ENCODE measurements around the gene REPS2. TPM values are rescaled to one million over a fixed set of nuclear protein-coding genes. Genes with fewer than 3 reads are reported as not detected.

The REPS2 gene
- total RNA-seq, 2 donors from 2014 or later, result 30.7 to 46.5 TPM

DNA sequence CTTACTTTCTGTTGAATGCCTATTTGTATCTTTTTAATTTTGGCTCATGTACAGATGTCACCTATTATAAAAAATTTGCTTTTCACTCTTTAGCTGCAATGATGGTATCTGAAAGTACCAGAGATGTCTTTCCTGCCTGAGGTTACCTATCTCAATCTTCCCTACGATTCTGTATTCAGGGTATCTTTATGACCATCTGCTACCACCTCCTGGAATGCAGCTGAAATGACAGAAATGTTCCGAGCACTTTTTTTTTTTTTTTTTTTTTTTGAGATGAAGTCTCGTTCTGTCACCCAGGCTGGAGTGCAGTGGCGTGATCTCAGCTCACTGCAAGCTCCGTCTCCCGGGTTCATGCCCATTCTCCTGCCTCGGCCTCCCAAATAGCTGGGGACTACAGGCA, 136.4 kb downstream of the REPS2 start:
- WGBS, result 5% methylated on average over 7 of the region's 7 CpGs
- Histone ChIP-seq H3K4me3 (no peak overlapping the region), H3K9me3 (no peaks in the 10 kb centered on the region), H3K4me1 (replicated peaks) (no peaks in the 10 kb centered on the region), H3K27me3 (replicated peaks; ENCODE audit: insufficient read depth) (no peaks in the 10 kb centered on the region), H3K27ac (no peak overlapping the region), H3K36me3 (no peaks in the 10 kb centered on the region)
- TF ChIP-seq, protein P1, sequence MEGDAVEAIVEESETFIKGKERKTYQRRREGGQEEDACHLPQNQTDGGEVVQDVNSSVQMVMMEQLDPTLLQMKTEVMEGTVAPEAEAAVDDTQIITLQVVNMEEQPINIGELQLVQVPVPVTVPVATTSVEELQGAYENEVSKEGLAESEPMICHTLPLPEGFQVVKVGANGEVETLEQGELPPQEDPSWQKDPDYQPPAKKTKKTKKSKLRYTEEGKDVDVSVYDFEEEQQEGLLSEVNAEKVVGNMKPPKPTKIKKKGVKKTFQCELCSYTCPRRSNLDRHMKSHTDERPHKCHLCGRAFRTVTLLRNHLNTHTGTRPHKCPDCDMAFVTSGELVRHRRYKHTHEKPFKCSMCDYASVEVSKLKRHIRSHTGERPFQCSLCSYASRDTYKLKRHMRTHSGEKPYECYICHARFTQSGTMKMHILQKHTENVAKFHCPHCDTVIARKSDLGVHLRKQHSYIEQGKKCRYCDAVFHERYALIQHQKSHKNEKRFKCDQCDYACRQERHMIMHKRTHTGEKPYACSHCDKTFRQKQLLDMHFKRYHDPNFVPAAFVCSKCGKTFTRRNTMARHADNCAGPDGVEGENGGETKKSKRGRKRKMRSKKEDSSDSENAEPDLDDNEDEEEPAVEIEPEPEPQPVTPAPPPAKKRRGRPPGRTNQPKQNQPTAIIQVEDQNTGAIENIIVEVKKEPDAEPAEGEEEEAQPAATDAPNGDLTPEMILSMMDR (IDR thresholded peaks at IDR 0.05), result peak in 2 of 4 experiments; percentile 20 to 38
- TF ChIP-seq POLR2A (IDR thresholded peaks at IDR 0.05), result no peak
- intact Hi-C loops (cut with DNase I), result no loop called here
- no peak for DNase-seq (ENCODE audit: low spot score)

- Histone ChIP-seq H3K27ac (no peak overlapping the region), H3K4me1 (replicated peaks) (no peaks in the 10 kb centered on the region), H3K9me3 (no peaks in the 10 kb centered on the region), H3K27me3 (replicated peaks; ENCODE audit: insufficient read depth) (no peaks in the 10 kb centered on the region), H3K4me3 (no peak overlapping the region), H3K36me3 (no peaks in the 10 kb centered on the region)
- intact Hi-C loops (cut with DNase I), result no loop called here
- 85% methylated on average over 4 of the region's 4 CpGs for WGBS
- no peak for DNase-seq (ENCODE audit: low spot score)
- no peak for TF ChIP-seq POLR2A (IDR thresholded peaks at IDR 0.05)
- TF ChIP-seq POLR2AphosphoS5 (IDR thresholded peaks at IDR 0.05), result no peak
- TF ChIP-seq, protein P1 (IDR thresholded peaks at IDR 0.05), result no peak
Observed at GRCh38 chrX:17086317-17086716, 139.9 kb downstream of the REPS2 start.

- Histone ChIP-seq H3K27ac (no peak overlapping the region), H3K36me3 (no peaks in the 10 kb centered on the region), H3K27me3 (replicated peaks; ENCODE audit: insufficient read depth) (no peaks in the 10 kb centered on the region), H3K4me1 (replicated peaks) (no peaks in the 10 kb centered on the region), H3K4me3 (no peak overlapping the region), H3K9me3 (no peaks in the 10 kb centered on the region)
- TF ChIP-seq, protein P1 (IDR thresholded peaks at IDR 0.05), result no peak
- no peak for DNase-seq (ENCODE audit: low spot score)
- intact Hi-C loops (cut with DNase I), result no loop called here
Observed at GRCh38 chrX:17095161-17095560, 148.7 kb downstream of the REPS2 start.

- 94% methylated on average over 1 of the region's 1 CpG for WGBS
- TF ChIP-seq POLR2AphosphoS5 (IDR thresholded peaks at IDR 0.05), result no peak
- TF ChIP-seq, protein P1 (IDR thresholded peaks at IDR 0.05), result no peak
- TF ChIP-seq POLR2A (IDR thresholded peaks at IDR 0.05), result no peak
- no peaks in the 10 kb centered on the region for H3K36me3 ChIP-seq
Observed at GRCh38 chrX:17098516-17099247, 152.2 kb downstream of the REPS2 start.

GRCh38 chrX:17104433-17104832, 158.0 kb downstream of the REPS2 start:
- intact Hi-C loops (cut with DNase I), result no loop called here
- DNase-seq (ENCODE audit: low spot score), result no peak

More at GRCh38 chrX:17098516-17099247, 152.2 kb downstream of the REPS2 start:
- intact Hi-C loops (cut with DNase I), result no loop called here
- H3K4me3 ChIP-seq, result no peak overlapping the region
- H3K9me3 ChIP-seq, result no peaks in the 10 kb centered on the region
- H3K4me1 ChIP-seq (replicated peaks), result no peaks in the 10 kb centered on the region
- no peaks in the 10 kb centered on the region for H3K27me3 ChIP-seq (replicated peaks; ENCODE audit: insufficient read depth)
- DNase-seq (ENCODE audit: low spot score), result no peak
- no peak overlapping the region for H3K27ac ChIP-seq

More at GRCh38 chrX:17104433-17104832, 158.0 kb downstream of the REPS2 start:
- Histone ChIP-seq H3K4me3 (no peak overlapping the region), H3K27ac (no peak overlapping the region), H3K9me3 (no peaks in the 10 kb centered on the region), H3K4me1 (replicated peaks) (no peaks in the 10 kb centered on the region), H3K27me3 (replicated peaks; ENCODE audit: insufficient read depth) (no peaks in the 10 kb centered on the region), H3K36me3 (no peaks in the 10 kb centered on the region)
- TF ChIP-seq POLR2A (IDR thresholded peaks at IDR 0.05) (no peak), POLR2AphosphoS5 (IDR thresholded peaks at IDR 0.05) (no peak)
- TF ChIP-seq, protein P1 (IDR thresholded peaks at IDR 0.05), result no peak
- WGBS, result 71% methylated on average over 4 of the region's 4 CpGs
